NCI-H1105 (cell line): ENCODE data around the gene LSP1.
"Not testable (repeated sequence)": the region's sequence is repeated elsewhere in the genome, so short reads cannot be mapped to it uniquely, and the experiment has no call there.

Experiments used
- DNase-seq: peaks from one replicate; lab custom pipeline; 2025; lab: John Stamatoyannopoulos, UW

LSP1 gene

DNA sequence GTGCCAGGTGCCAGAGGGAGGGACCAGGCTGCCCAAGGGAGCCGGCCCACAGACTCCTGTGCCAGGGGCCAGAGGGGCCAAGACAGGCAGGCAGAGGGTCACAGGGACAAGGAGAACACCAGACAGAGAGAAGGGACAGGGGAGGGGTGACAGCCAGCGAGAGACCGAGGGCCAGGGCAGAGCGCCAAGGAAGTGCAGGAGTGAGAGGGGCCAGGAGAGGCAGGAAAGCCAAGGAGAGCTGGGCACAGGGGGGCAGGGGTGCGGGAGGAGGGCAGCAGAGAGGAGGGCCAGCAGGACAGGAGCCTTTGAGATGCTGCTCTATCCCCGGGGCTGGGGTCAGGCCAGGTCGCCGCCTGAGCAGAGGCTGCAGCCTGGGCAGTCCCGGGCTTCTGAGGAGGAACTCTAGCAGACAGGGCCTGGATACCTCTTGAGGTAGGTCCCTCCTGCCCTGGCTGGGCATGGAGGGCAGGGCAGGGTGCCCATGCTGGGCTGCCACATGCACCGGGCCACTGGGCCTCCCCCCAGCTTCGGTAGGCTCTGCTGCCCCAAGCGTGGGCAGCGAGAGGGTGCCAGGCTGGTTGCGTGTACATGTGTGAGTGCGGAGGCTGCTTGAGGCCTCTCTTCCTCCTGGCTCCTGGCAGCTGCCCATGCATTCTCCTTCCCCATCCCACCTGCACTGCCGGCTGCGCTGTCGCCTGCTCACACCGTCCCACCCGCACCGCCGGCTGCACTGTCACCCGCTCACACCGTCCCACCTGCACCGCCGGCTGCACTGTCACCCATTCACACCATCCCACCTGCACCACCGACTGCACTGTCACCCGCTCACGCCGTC lies 12.2 kb downstream of the LSP1 start:
- no peak for DNase-seq

DNA sequence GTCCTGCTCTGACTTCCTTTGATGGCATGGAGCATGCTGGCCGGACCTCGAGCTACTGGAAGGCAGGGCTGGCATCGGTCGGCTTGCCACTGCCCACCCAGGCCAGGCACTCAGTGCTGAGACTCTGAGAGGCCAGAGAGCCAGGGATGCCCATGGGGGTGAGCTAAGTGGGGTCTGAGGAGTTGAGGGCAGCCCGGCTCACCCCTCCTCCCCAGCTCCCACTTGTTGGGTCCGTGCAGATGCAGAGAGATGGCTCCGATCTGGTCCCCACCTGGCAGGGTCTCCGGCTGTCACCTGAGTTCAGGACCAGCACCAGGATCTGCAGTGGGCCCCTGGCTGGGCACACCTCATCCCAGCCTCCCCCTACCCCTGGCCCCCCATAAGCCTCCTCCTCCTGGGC lies 13.3 kb downstream of the LSP1 start:
- no peak for DNase-seq

DNA sequence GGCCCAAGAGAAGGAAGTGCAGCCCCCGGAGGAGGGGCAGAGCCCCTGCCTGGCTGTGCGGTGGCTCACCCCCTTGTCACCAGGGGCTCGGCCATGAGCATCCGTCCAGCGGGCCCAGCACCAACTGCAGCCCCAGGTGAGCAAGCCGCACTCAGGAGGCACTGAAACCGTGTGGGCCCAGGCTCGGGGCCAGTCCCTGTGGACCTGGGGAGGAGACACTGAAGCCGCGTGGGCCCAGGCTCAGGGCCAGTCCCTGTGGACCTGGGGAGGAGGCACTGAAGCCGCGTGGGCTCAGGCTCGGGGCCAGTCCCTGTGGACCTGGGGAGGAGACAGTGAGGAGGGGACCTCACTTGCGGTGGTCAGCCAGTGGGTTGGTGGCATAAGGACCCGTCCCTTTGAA lies 13.9 kb downstream of the LSP1 start:
- DNase-seq, result no peak

DNA sequence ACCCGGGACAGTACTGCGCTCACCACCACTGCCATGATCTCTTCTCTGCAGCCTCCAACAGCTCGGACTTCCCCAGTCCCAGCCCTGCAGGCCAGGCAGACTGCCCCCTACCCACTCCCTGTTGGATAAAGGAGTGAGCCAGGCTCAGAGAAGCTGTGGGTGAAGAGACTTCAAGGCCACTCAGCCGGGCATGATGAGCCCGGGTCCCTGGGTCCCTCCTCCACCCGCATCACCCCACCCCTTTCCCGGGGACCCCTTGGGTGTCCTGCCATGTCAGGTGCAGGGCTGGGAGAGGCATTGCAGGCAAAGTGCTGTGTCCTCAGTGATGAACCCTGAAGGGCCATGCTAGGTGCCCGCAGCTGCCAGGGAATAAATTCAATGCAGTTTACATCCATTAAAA lies 14.5 kb downstream of the LSP1 start:
- no peak for DNase-seq

DNA sequence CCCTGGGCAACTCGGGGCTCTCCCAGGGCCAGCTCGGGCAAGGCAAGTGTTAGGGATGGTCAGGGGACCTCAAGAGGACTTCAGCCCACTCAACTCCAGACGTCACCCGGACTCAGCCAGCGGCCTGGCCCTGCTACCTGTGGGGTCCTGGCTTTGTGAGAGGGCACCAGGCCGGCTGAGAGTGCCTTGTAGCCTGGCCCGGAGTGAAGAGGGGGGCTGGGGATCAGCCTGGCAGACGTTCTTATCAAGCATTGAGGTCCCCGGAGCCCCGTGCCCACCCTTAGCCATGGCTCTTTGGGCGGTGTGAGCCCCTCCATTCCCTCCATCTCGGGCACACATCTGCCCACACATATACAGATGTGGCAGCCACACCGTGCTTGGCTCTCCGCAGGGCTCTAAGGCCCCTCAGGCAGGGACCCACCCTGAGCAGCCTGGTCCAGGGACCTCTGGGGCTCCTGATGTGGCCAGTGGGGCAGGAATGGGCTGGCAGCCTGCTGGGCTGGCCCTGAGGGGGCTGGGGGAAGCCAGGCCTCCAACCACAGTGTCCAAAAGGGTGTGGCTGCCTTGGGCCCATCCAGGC lies 15.3 kb downstream of the LSP1 start:
- no peak for DNase-seq

DNA sequence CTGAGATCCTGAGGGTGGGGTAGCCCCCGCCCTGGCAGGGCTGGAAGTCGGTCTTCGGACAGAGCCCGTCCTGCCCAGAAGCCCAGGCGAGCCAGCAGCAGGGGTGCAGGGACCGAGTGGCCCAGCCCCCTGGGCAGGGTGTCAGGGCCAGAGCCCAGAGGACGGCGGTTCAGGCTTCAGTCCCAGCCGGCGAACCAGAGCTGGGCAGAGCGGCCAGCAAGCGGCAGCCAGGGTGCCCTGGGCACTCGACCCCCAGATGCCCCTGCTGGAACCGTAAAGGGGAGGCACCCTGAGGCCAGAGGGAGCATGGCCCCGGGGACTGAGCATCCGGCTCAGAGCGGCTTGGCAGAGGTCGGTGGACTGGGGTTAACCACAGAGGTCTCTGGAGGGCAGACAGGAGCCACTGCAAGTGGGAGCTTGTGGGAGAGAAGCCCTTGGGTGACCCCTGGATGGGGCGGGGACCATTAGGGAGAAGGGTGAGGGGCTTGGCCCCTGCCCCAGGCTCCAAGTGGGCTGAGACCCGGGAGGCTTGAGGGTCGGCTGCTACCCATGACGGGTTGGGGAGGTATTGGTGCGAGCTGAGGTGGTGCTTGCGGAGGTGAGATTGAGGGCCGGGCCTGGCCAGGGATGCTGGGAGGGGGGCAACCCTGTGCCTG lies 15.9 kb downstream of the LSP1 start:
- DNase-seq, result no peak

DNA sequence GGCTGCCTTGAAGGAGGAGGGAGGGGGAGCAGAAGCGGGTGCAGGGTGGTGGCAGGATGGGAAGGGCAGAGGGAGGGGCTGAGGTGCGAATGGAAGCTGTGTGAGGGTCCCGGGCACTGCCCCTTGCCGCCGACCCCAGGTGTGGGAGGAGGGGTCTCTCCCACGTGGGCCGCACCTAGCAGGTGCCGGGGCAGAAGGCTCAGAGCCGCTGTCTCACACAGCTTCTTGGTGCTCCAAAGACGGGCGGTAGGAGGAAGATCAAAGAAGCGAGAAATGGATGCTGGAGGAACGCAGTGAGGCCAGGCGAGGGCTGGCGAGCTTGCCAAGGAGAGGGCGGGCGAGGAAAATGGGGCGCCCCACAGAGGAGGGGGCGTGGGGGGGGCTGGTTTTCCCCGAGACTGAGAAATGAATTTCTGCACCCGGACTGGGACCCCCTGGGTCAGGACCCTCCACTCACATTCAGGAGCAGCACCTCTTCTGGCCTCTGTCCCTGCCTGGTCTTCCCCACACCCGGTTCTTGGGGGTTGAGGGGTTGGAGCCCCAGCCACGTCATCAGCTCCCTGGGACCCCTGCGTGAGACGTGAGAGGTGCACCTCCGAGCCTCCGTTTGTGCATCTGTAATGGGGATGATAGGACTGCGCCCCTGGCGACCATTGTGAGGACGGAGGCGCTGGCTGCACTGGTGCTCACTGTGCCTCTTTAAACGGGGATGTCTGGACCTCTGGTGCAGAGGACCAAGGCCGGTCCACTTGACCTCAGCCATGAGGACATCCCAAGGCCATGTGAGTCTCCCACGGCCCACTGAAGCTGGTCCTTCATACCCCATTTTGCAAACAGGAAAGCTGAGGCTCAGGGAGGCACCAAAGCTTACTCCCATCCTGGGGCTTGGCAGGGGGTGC lies 16.8 kb downstream of the LSP1 start:
- no peak for DNase-seq

DNA sequence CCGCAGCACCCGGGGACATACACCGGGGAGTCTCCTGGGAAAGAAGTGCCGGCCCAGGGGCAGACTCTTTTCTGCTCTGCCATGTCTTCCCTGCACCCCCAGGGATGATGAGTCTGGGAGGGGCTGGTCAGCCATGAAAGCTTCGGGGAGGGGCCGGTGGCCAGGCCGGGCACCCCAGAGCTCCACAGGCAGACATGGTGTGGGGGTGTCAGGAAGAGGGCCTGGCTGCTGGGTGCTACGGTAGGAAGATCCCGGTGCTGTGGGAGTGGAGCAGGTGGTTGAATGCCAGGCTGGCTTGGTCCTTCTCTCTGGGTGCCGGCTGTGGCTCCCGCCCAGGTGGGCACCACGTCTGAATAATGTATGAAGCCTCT lies 17.4 kb downstream of the LSP1 start:
- no peak for DNase-seq

DNA sequence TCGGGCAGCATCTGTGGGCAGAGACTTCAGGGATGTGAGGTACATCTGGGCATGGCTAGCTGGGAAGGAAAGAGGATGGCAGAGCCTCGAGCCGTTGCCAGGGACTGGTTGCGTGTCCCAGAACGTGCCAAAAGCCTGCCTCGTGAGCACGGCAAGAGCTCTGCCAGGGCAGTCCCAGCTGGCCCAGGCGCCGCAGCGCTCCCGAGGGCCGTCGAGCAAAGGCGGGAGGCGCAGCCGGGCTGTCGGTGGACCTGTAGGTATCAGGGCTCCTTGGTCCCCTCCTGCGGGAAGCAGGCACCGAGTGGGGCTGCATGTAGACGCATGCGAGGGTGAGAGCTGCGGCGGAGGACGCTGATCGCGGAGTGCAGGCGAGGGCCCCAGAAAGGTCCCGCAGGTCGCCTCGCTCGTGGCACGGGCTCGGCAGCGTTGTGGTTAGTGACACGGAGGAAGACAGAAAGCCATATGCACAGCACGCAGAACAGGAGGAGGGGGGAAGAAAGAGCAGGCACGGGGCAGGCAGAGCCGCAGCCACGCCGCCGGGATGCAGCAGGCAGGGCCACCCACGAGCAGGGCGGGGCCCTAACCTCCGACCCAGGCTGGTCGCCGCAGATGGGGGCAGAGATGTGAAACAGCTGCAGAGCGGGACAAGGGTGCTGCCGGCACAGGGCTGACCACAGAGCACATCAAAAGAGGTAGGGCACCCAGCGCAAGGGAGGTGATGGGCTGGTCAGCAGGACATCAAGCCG lies 18.0 kb downstream of the LSP1 start:
- DNase-seq, result no peak

DNA sequence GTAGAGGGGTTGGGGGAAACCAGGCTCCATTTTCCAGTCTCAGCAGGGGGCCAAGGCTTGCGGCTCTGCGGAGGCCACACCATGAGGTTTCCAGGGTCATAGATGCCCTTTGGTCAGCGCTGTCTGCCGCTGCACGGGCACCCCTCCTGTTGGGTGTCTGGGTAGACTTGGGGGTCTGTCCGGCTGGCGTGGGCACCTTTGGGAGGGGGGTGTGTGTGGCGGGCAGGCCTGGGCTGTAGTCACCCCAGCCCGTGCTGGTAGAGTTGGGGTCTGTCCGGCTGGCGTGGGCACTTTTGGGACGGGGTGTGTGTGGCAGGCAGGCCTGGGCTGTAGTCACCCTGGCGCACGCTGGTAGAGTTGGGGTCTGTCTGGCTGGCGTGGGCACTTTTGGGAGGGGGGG lies 18.6 kb downstream of the LSP1 start:
- no peak for DNase-seq

DNA sequence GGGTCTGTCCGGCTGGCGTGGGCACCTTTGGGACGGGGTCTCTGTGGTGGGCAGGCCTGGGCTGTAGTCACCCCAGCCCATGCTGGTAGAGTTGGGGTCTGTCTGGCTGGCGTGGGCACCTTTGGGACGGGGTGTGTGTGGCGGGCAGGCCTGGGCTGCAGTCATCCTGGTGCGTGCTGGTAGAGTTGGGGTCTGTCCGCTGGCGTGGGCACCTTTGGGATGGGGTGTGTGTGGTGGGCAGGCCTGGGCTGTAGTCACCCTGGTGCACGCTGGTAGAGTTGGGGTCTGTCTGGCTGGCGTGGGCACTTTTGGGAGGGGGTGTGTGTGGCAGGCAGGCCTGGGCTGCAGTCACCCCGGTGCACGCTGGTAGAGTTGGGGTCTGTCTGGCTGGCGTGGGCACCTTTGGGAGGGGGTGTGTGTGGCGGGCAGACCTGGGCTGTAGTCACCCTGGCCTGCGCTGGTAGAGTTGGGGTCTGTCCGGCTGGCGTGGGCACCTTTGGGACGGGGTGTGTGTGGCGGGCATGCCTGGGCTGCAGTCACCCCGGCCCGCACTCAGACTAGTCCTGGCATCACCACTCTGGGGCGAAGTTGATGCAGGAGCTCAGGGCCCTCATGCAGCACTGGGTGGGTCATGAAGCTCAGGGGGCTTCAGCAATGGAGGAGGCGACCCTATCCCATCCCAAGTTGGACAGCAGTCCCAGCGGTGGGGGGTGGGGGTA lies 19.5 kb downstream of the LSP1 start:
- no peak for DNase-seq

DNA sequence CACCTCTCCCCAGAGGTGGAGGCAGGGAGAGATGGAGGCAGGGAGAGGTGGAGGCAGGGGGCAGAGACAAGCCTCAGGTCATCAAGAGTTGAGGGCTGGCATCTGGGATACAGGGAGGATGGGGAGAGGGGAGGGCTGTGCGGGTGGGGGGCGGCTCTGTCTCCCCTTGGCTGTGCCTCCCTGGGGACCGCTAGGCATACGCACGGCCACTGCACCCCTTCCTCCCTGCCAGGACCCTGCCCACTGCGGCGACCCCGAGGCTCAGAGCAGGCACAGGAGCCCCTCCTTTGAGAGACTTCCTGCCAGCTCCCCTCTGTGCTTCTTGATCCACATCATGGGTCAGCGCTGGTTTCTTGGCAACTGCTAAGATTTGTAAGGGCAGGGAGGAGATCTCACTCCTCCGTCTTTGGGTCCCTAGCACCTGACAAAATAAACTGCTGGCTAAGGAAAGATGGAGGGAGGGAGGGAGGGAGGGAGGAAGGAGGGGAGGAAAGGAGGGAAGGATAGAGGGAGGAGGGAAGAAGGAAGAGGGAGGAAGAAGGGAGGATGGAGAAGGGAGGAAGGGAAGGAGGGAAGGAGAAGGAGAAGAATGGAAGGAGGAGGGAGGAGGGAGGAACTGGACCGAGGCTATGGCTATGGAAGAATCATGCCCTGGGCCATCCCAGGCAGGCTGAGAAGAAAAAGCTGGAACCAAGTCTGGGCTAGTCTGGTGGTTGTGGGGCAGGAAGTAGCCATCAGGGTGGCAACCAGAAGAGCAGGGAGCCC lies 20.3 kb downstream of the LSP1 start:
- no peak for DNase-seq

DNA sequence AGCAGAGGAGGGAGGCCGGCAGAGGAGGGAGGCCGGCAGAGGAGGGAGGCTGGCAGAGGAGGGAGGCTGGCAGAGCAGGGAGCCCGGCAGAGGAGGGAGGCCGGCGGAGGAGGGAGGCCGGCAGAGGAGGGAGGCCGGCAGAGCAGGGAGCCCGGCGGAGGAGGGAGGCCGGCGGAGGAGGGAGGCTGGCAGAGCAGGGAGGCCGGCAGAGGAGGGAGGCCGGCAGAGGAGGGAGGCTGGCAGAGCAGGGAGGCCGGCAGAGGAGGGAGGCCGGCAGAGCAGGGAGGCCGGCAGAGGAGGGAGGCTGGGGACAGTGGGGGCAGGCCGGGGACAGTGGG lies 20.9 kb downstream of the LSP1 start:
- DNase-seq, result not testable (repeated sequence)

DNA sequence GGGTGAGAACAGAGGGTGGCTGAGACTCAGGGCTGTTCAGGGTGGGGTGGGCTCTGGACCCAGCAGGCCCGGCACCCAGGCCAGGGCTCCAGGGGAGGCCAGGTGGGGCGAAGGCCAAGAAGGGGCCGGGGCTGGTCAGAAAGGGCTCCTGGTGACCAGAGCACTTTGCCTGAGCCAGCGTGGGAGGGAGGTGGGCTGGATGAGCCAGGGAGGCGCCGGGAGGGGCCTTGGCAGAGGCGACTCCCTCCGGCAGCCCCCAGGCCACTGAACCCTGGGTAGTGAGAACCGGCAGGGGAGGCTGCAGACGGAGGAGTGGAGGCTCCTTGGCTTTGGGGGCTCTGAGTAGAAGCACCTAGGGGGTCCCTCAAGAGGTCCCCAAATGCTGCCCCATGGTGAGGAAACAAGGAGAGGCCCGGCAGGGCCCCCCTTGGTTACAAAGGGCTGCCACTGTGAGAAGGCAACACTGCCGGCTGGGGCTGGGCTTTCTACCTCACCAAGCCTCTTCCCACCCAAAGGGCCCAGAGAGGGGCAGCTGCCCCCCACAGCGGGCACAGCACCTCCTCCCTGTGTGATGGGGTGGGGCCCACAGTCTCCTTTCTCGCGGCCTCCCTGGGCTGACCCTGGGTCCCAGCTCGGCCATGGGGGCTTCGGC lies 21.7 kb downstream of the LSP1 start:
- DNase-seq, result not testable (repeated sequence)

DNA sequence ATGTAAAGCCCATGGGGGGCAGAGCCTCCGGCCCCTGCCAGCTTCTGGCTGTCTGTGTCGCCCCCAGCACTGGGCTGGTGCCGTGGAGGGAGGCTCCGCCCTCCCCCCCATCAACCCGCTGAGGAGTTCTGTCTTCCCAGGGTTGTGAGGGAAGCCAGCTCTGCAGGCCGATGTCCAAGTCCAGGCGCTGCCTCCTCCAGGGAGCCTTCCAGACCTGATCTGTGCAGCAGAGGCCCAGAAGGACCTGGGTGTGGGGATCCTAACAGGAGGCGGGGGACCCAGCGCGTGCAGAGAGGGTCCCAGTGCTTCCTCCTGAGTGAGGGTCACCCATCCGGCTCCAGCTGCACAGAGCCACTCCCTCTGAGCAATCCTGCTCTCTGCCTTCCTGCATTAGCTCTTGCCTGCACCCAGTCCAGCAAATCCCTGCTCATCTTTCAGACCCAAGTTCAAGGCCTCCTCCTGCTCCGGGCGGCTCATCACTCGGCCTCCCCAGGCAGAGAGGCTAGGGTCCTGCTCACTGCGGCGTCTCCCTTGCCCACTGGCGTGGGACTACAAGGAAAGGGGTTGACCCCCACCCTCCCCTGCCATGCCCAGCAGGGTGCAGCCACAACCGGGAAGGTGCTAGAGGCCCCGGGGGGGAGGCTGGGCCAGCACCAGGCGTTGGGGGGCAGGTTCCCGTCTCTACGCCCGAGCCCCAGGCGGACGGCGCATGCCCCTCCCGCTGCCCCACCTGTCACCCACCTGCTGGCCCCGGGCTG lies 22.4 kb downstream of the LSP1 start:
- peak; percentile 60 for DNase-seq

DNA sequence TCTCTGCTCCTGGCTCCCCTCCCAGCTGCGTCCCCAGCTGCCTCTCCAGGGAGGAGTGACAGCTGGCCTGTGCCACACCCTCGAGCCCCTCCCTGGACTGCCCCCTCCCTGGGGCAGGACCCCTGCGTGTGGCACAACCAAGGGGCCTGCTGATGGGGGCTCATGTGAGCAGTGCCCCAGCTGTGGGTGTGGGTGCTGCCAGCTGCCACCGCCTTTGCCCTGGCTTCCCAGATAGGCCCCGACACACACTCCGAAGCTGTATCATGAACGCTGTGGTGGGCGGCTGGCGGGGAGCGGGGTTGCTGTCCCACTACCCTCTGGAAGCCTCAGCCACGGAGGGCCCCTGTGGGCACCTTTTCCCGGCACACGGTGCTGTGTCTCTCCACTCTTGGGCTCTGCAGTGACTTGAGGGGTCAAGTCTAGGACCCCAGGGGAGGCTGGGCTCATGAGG lies 23.0 kb downstream of the LSP1 start:
- DNase-seq, result peak; percentile 60

DNA sequence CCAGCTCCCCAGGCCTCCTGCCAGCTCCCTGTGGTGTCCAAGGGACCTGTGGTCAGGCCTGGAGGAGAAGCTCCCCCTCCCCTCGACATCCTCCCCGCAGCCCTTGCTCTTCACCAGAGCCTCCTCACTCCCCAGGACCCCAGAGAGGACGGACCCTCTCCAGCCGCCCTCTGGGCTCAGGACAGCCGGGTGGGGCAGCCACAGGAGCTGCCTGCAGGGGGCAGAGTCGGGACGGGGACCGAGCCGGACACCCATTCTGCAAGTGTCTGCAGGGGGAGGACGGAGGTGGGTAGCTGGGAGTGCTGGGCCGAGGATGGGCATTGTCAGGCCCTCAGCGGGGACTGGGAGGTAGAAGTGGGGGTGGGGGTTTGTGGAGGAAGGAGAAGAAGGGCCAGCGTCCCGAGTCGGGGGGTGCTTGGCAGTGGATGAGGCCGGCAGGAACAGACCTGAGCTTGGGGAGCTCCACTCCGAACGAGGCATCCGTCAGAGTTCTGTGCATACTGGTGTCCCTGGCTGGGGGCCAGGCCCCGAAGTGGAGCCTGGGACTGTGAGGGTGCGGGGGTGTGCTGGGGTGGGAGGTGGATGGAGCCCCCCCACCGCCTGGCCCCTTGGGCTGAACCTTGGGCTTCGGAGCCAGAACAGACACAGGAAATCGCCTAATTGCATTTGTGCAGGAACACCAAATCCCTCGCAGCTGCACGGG lies 23.6 kb downstream of the LSP1 start:
- peak; percentile 10 for DNase-seq
